ENCODE measurements around the gene UTP11. TPM values are rescaled to one million over a fixed set of nuclear protein-coding genes. Genes with fewer than 3 reads are reported as not detected.

Gene UTP11
- total RNA-seq, 1 donor from 2014 or later: 26.4 TPM

DNA sequence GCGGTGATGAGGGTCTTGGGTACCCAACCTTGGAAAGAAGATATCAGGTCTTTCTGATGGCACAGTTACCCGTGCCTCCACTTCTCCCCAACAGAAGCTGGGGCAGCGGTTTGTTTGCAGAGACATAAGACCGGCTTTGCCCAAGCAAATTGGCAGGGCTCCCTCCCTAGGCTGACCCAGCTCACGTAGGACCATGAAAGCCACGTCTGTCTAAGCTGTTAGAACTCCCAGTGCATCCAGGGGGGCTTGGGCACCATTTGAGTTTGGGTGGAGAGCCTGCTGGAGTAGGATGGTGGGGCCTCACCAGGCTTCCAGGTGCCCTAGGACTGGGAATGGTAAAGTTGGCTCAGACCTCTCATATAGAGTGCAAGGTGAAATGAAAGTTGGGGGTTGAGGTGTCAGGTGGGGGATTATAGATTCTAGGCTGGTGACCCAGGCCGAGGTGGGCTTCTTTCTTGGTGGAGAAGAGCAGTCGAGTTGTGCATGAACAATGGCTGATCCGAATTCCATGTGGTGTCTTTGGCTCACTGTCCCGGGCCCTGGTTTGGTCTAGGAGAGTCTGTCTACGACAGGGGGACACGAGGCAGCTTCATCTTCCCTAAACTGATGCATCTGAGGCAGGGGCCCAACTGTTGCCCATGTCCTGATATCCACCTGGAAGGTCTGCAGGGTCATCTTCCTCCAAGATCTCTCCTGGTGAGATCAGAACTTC lies 30.7 kb downstream of the UTP11 start:
- Mint-ChIP-seq H3K27me3 (ENCODE audit: low read depth) (peaks cover 11% of the 10 kb centered on the region), H3K4me3 (ENCODE audit: unreplicated experiment) (no peak overlapping the region), H3K36me3 (ENCODE audit: low read depth) (peaks cover 1% of the 10 kb centered on the region), H3K9me3 (ENCODE audit: low read depth) (no peaks in the 10 kb centered on the region), H3K4me1 (ENCODE audit: low read depth) (peaks cover 33% of the 10 kb centered on the region), H3K27ac (ENCODE audit: unreplicated experiment) (no peak overlapping the region)
- DNase-seq (ENCODE audit: low spot score): no peak
- TF ChIP-seq, protein P1, sequence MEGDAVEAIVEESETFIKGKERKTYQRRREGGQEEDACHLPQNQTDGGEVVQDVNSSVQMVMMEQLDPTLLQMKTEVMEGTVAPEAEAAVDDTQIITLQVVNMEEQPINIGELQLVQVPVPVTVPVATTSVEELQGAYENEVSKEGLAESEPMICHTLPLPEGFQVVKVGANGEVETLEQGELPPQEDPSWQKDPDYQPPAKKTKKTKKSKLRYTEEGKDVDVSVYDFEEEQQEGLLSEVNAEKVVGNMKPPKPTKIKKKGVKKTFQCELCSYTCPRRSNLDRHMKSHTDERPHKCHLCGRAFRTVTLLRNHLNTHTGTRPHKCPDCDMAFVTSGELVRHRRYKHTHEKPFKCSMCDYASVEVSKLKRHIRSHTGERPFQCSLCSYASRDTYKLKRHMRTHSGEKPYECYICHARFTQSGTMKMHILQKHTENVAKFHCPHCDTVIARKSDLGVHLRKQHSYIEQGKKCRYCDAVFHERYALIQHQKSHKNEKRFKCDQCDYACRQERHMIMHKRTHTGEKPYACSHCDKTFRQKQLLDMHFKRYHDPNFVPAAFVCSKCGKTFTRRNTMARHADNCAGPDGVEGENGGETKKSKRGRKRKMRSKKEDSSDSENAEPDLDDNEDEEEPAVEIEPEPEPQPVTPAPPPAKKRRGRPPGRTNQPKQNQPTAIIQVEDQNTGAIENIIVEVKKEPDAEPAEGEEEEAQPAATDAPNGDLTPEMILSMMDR (IDR thresholded peaks at IDR 0.05): no peak

DNA sequence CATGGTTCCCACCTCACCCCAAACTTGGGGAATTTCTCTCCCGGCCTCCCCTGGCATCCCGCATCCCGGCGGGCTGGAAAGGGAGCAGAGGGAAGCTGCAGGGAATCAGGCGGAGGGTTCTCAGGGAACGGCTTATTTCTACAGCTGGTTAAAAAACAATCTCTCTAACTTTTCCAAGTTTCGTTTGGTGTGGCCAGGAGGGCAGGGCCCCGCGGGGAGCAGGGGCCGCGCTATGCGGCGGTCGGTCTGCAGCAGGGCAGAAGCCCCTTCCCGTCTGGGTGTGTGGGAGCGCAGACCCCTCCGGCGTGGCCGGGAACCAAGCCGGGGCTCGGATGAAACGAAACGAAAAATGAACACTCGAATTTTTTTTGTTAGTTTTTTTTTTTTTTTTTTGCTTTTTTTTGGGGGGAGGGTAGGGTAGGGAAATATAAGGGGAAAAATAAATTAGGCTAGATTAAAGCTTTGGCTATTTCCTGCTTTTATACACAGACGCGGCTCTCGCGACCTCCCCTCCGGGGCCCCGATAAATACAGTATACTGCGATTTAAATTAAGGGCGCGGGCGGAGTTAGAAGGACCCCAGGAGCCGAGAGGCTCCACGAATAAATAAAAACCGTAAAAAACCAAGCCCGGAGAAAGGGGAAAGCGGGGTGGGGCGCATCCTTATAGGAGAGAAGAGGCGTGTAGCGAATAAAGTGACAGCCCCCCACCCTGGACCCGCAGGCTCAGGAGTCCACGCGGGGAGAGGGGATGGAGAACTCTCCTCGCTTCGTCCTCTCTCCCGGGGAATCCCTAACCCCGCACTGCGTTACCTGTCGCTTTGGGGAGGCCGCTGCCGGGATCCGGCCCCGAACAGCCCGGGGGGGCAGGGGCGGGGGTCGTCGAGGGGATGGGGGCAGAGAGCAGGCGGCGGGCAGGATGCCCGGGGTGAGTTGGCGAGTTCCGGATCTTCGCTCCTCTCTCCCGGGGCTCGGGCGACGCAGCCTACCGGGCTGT lies 32.0 kb downstream of the UTP11 start:
- H3K36me3 Mint-ChIP-seq (ENCODE audit: low read depth): peaks cover 1% of the 10 kb centered on the region
- H3K27ac Mint-ChIP-seq (ENCODE audit: unreplicated experiment): peak overlapping the region; percentile 17
- H3K4me3 Mint-ChIP-seq (ENCODE audit: unreplicated experiment): peak overlapping the region; percentile 74
- peaks cover 21% of the 10 kb centered on the region for H3K4me1 Mint-ChIP-seq (ENCODE audit: low read depth)
- TF ChIP-seq, protein P1 (IDR thresholded peaks at IDR 0.05): no peak
- H3K27me3 Mint-ChIP-seq (ENCODE audit: low read depth): peaks cover 11% of the 10 kb centered on the region
- H3K9me3 Mint-ChIP-seq (ENCODE audit: low read depth): no peaks in the 10 kb centered on the region
- DNase-seq (ENCODE audit: low spot score): no peak

DNA sequence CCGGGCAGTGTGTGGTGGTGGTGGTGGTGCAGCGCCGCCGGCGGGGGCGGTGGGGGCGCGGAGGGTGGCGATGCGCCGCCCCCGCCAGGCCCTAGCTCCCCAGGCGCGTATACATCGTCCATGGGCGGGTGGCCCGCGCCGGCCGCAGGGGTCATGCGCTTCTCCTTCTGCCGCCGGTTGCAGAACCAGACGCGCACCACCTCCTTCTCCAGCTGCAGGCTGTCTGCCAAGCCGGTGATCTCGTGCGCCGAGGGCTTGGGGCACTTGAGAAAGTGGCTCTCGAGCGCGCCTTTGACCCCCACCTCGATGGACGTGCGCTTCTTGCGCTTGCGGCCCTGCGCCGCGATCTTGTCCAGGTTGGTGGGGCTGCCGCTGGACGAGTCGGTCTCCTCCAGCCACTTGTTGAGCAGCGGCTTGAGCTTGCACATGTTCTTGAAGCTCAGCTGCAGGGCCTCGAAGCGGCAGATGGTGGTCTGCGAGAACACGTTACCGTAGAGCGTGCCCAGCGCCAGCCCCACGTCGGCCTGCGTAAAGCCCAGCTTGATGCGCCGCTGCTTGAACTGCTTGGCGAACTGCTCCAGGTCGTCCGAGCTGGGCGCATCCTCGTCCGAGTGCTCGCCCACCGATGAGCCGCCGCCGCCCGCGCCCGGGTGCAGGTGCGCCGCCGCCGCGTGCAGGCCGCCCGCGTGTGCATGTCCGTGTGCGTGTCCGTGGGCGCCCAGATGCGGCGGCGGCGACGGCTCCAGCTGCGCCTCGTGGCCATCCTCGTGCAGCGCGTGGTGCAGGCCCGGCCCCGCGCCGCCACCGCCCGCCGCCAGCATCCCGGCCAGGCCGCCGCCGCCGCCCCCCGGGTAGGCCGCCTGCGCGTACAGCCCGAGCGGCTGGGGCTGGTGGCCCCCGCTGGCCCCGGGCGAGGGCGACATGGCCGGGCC lies 33.1 kb downstream of the UTP11 start:
- Mint-ChIP-seq H3K4me3 (ENCODE audit: unreplicated experiment) (peak overlapping the region; percentile 41), H3K27ac (ENCODE audit: unreplicated experiment) (no peak overlapping the region), H3K36me3 (ENCODE audit: low read depth) (peaks cover 1% of the 10 kb centered on the region), H3K4me1 (ENCODE audit: low read depth) (peaks cover 24% of the 10 kb centered on the region), H3K9me3 (ENCODE audit: low read depth) (no peaks in the 10 kb centered on the region), H3K27me3 (ENCODE audit: low read depth) (peaks cover 11% of the 10 kb centered on the region)
- TF ChIP-seq, protein P1 (IDR thresholded peaks at IDR 0.05): no peak
- peak; percentile 86 for DNase-seq (ENCODE audit: low spot score)

DNA sequence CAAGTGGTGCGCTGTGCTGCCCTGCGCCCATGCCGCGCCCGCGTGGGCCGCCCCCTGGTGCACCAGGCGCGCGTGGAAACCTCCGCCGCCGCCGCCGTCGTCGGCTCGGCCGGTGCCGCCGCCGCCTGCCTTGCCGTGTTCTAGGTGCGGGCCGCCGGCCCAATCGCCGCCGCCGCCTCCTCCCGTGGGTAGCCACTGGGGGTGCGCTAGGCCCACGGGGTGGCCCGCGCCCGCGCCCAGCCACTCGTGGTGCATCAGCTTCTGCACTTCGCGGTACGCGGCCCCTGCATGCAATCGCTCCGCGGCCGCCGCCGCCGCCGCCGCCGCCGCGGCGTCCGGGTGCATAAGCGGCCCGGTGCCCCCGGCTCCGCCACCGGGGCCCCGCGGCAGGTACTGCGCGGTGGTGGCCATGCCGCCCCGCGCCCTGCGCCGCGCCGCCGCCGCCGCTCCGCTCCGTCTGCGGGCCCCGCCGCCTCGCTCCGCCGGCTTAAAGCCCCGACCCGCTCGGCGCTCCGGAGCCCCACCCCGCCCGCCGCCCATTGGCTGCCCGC lies 33.9 kb downstream of the UTP11 start, which contains the start of gene POU3F1:
TSS of gene POU3F1 (minus strand) at position 461 of the 551 bp plus-strand sequence. CDS start at position 411, 50 bp downstream.
- H3K36me3 Mint-ChIP-seq (ENCODE audit: low read depth): peaks cover 1% of the 10 kb centered on the region
- H3K9me3 Mint-ChIP-seq (ENCODE audit: low read depth): no peaks in the 10 kb centered on the region
- no peak for DNase-seq (ENCODE audit: low spot score)
- H3K4me1 Mint-ChIP-seq (ENCODE audit: low read depth): peaks cover 24% of the 10 kb centered on the region
- peak within 1 kb of the TSS; percentile 63 for H3K27ac Mint-ChIP-seq (ENCODE audit: unreplicated experiment)
- H3K4me3 Mint-ChIP-seq (ENCODE audit: unreplicated experiment): peak within 1 kb of the TSS; percentile 75
- TF ChIP-seq, protein P1 (IDR thresholded peaks at IDR 0.05): no peak
- peaks cover 11% of the 10 kb centered on the region for H3K27me3 Mint-ChIP-seq (ENCODE audit: low read depth)
